H1 (cell line): ENCODE data around the gene OSBPL6. TPM values are rescaled to one million over a fixed set of nuclear protein-coding genes. Genes with fewer than 3 reads are reported as not detected.

Experiments used
- CTCF ChIA-PET: fragments of 300-600 bp; sonication (Branson Sonifier 250); formaldehyde crosslinking; loops from one replicate; lab custom pipeline; 2021; ENCODE audit not compliant: partially characterized antibody; lab: Charles Lee
- POLR2A ChIA-PET: fragments of 300-600 bp; sonication (Branson Sonifier 250); formaldehyde crosslinking; loops from one replicate; lab custom pipeline; 2021; ENCODE audit warnings: inconsistent platforms; ENCODE audit not compliant: partially characterized antibody; lab: Charles Lee
- DNase-seq, 2 experiments: peaks; one replicate each; pipeline versions ENCODE4 v3.0.0 to v3.0.0-alpha.2; 2010 to 2022; ENCODE audit warnings: low spot score in 2 of 2, low read depth in 1 of 2, mixed read lengths in 1 of 2
- FAIRE-seq: peaks from 2 replicates; lab custom pipeline; 2011; peaks lifted over from hg19 to GRCh38; lab: Jason Lieb, UNC
- H2AFZ ChIP-seq: 2 replicates; pipeline ENCODE4 v1.8.1; 2012; ENCODE audit warnings: low read length, inconsistent platforms
- H2AK5ac ChIP-seq: 2 replicates; pipeline ENCODE4 v1.6.1; 2013; ENCODE audit warnings: low read depth, low read length
- H2BK120ac ChIP-seq: replicated peaks from 2 replicates; pipeline ENCODE3; 2013; ENCODE audit warnings: low read depth, low read length, inconsistent platforms
- H2BK12ac ChIP-seq: 2 replicates; pipeline ENCODE4 v1.6.1; 2013; ENCODE audit warnings: low read depth, low read length
- H2BK15ac ChIP-seq: 2 replicates; pipeline ENCODE4 v1.6.1; 2013; ENCODE audit warnings: low read length
- H2BK20ac ChIP-seq: 2 replicates; pipeline ENCODE4 v1.6.1; 2013; ENCODE audit warnings: low read length
- H2BK5ac ChIP-seq: 2 replicates; pipeline ENCODE4 v1.6.1; 2013; ENCODE audit warnings: low read depth, low read length
- H3K14ac ChIP-seq: 2 replicates; pipeline ENCODE4 v1.6.1; 2013; ENCODE audit warnings: inconsistent platforms; ENCODE audit not compliant: insufficient read length
- H3K18ac ChIP-seq: 2 replicates; pipeline ENCODE4 v1.6.1; 2013; ENCODE audit warnings: low read length; ENCODE audit errors: extremely low read depth
- H3K23ac ChIP-seq: 2 replicates; pipeline ENCODE4 v1.6.1; 2013; ENCODE audit warnings: inconsistent platforms; ENCODE audit not compliant: insufficient read length
- H3K23me2 ChIP-seq: 2 replicates; pipeline ENCODE4 v1.6.1; 2013; ENCODE audit warnings: low read depth, low read length
- H3K27ac ChIP-seq: 2 replicates; pipeline ENCODE4 v1.6.1; 2011; ENCODE audit warnings: low read depth, low read length, inconsistent platforms
- H3K27me3 ChIP-seq, 4 experiments: replicated peaks in 1 of 4; 1 replicate in 1 of 4; 2 replicates in 3 of 4; pipeline versions ENCODE4 v1.6.1 to v1.8.1; 2011 to 2013; ENCODE audit warnings: low read length in 3 of 4, mild to moderate bottlenecking in 3 of 4, inconsistent platforms in 2 of 4, mixed read lengths in 2 of 4, moderate library complexity in 1 of 4; ENCODE audit not compliant: control insufficient read depth in 3 of 4, insufficient read depth in 3 of 4; ENCODE audit errors: extremely low read depth in 1 of 4
- H3K36me3 ChIP-seq, 4 experiments: 2 replicates each; pipeline versions ENCODE4 v1.6.1 to v1.8.1; 2011 to 2013; ENCODE audit warnings: mild to moderate bottlenecking in 4 of 4, low read length in 3 of 4, moderate library complexity in 2 of 4, control low read depth in 1 of 4, inconsistent platforms in 1 of 4; ENCODE audit not compliant: insufficient read depth in 4 of 4, control insufficient read depth in 2 of 4
- H3K4ac ChIP-seq: replicated peaks from 2 replicates; pipeline ENCODE3; 2013; ENCODE audit warnings: low read length, low read depth, mixed read lengths, inconsistent platforms; ENCODE audit not compliant: insufficient read length
- H3K4me1 ChIP-seq, 4 experiments: replicated peaks in 1 of 4; 1 replicate in 1 of 4; 2 replicates in 3 of 4; pipeline versions ENCODE4 v1.6.1 to v1.8.1; 2011 to 2013; ENCODE audit warnings: low read length in 3 of 4, inconsistent platforms in 2 of 4, mixed read lengths in 1 of 4; ENCODE audit not compliant: insufficient read depth in 4 of 4, control insufficient read depth in 3 of 4
- H3K4me2 ChIP-seq, 2 experiments: 2 replicates each; pipeline versions ENCODE4 v1.6.1 to v1.8.1; 2011 to 2013; ENCODE audit warnings: low read depth in 2 of 2, low read length in 2 of 2, control low read depth in 1 of 2, inconsistent platforms in 1 of 2, mild to moderate bottlenecking in 1 of 2; ENCODE audit not compliant: insufficient read depth in 1 of 2
- H3K4me3 ChIP-seq, 4 experiments: fragments of 200-600, 300-600 bp in 1 of 4; sonication (generic), shearing (Covaris generic), sonication (Bioruptor Twin) in 1 of 4; 2 replicates each; pipeline versions ENCODE4 v1.5.1 to v1.8.1; 2011 to 2016; ENCODE audit warnings: low read length in 4 of 4, low read depth in 3 of 4, control low read depth in 2 of 4, inconsistent platforms in 2 of 4, mild to moderate bottlenecking in 2 of 4, mixed read lengths in 1 of 4, moderate library complexity in 1 of 4; ENCODE audit not compliant: insufficient read depth in 2 of 4; ENCODE audit errors: extremely low read depth in 1 of 4
- H3K56ac ChIP-seq: replicated peaks from 2 replicates; pipeline ENCODE3; 2013; ENCODE audit warnings: low read depth, mild to moderate bottlenecking, mixed read lengths, low read length, inconsistent platforms; ENCODE audit not compliant: insufficient read length
- H3K79me1 ChIP-seq: 2 replicates; pipeline ENCODE4 v1.6.1; 2013; ENCODE audit warnings: low read depth, low read length, control low read depth
- H3K79me2 ChIP-seq, 2 experiments: 2 replicates each; pipeline versions ENCODE4 v1.6.1 to v1.8.1; 2012 to 2013; ENCODE audit warnings: low read length in 2 of 2, mild to moderate bottlenecking in 2 of 2, inconsistent platforms in 1 of 2; ENCODE audit not compliant: insufficient read depth in 2 of 2, control insufficient read depth in 1 of 2
- H3K9ac ChIP-seq, 4 experiments: replicated peaks in 1 of 4; 1 replicate in 1 of 4; 2 replicates in 3 of 4; pipeline versions ENCODE4 v1.6.1 to v1.8.1; 2011 to 2013; ENCODE audit warnings: low read depth in 3 of 4, low read length in 3 of 4, control low read depth in 2 of 4, mild to moderate bottlenecking in 2 of 4, moderate library complexity in 2 of 4, inconsistent platforms in 1 of 4; ENCODE audit errors: extremely low read depth in 1 of 4
- H3K9me3 ChIP-seq, 2 experiments: 2 replicates each; pipeline versions ENCODE4 v1.6.1 to v1.8.1; 2012 to 2013; ENCODE audit warnings: mild to moderate bottlenecking in 2 of 2, moderate library complexity in 2 of 2, control low read depth in 1 of 2, inconsistent platforms in 1 of 2, low read depth in 1 of 2, low read length in 1 of 2, mixed read lengths in 1 of 2; ENCODE audit not compliant: insufficient read depth in 2 of 2
- H4K20me1 ChIP-seq, 2 experiments: replicated peaks in 1 of 2; 2 replicates each; pipeline versions ENCODE3 to v1.8.1; 2011 to 2013; ENCODE audit warnings: inconsistent platforms in 2 of 2, low read length in 2 of 2, mild to moderate bottlenecking in 1 of 2; ENCODE audit not compliant: insufficient read depth in 2 of 2, control insufficient read depth in 1 of 2
- H4K5ac ChIP-seq: 2 replicates; pipeline ENCODE4 v1.6.1; 2013; ENCODE audit warnings: low read length, low read depth, mixed read lengths, inconsistent platforms; ENCODE audit not compliant: insufficient read length
- H4K8ac ChIP-seq: 2 replicates; pipeline ENCODE4 v1.8.0; 2013; ENCODE audit warnings: mild to moderate bottlenecking, moderate library complexity, low read length, inconsistent platforms; ENCODE audit not compliant: insufficient read depth; ENCODE audit errors: extremely low read depth
- H4K91ac ChIP-seq: replicated peaks from 2 replicates; pipeline ENCODE3; 2013; ENCODE audit warnings: low read length, mixed read lengths, inconsistent platforms; ENCODE audit not compliant: insufficient read length
- CBX5 ChIP-seq: fragments of 300-800, 300-1000 bp; sonication (generic); IDR thresholded peaks from 2 replicates; pipeline ENCODE4 v1.7.1; 2016; ENCODE audit warnings: antibody characterized with exemption, low read length, low read depth
- CHD1 ChIP-seq: IDR thresholded peaks from 2 replicates; pipeline ENCODE4 v1.6.1; 2012; ENCODE audit warnings: low read depth, low read length, improper control_type of control experiment
- PHF8 ChIP-seq: fragments of 200-600 bp; sonication (generic); conservative IDR thresholded peaks from 2 replicates; pipeline ENCODE4 v1.7.1; 2012; ENCODE audit warnings: low read depth, mild to moderate bottlenecking, inconsistent platforms, low read length, moderate library complexity
- WGBS, 2 experiments: shearing (Covaris generic) in 1 of 2; methylation state at CpG; one replicate each; pipeline versions ENCODE4 v1.1.6 to v1.1.7; 2013 to 2015; ENCODE audit warnings: low lambda C conversion rate in 2 of 2, mixed read lengths in 2 of 2, inconsistent platforms in 1 of 2, low coverage in 1 of 2, missing lambda C conversion rate in 1 of 2; ENCODE audit not compliant: insufficient replicate concordance in 2 of 2, insufficient coverage in 1 of 2, insufficient read length in 1 of 2; ENCODE audit errors: extremely low coverage in 1 of 2, missing lambda C conversion rate in 1 of 2; 5-methylcytosine and 5-hydroxymethylcytosine counted together
- polyA plus RNA-seq, 7 experiments: library from polyadenylated mRNA; depleted of rRNA in 3 of 7; stranded (reverse) in 5 of 7; unstranded in 2 of 7; fragments of >200 nt in 5 of 7; fragments of 200-250 nt in 2 of 7; gene quantifications; 1 replicate in 5 of 7; 2 replicates in 1 of 7; 4 replicates in 1 of 7; pipeline versions ENCODE4 v1.2.1 to v1.2.3, GENCODE V29; 2011 to 2013; ENCODE audit warnings: missing spikeins in 2 of 7, mixed read lengths in 2 of 7
- total RNA-seq: library from RNA; stranded (reverse); fragmentation: NEBNext Ultra II Directional; extraction: Animal tissue kit (Norgen Biotek cat#: 25700); gene quantifications from 2 replicates; pipeline ENCODE4 v1.2.1, GENCODE V29; 2021
- TF ChIP-seq, protein P1 (sequence below): IDR thresholded peaks from 2 replicates; pipeline ENCODE4 v1.6.1; 2011; ENCODE audit warnings: low read length, improper control_type of control experiment

Gene OSBPL6
- total and polyA plus RNA-seq, 2 of the 8 experiments (the other 6 are each of a cell fraction or from before 2014, with no cell fraction given): 1.7 to 5.6 TPM

DNA sequence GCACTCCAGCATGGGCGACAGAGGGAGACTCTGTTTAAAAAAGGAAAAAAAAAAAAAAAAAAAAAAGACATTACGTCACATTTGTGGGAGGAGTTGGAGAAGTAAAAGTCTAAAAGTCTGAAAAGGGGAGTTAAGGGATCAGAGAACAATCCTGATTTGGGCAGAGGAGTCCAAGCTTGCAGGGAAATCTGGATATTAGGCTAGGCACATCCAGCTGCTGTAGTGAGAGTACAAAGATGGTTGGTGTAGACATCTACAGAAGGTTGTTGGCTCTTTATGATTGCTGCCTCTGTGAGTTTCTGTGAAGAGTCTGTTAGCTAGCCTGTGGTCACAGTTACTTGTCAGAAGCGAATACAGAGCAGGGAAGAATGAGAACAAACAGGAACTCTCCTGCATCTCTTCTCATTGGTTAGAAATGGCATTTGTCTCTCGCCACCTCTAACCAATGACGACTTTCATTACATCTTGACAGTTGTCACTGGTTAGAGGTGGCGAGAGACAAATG is 3.3 kb upstream of the OSBPL6 start:
- Histone ChIP-seq H2AFZ (no peak overlapping the region), H2BK12ac (no peak overlapping the region), H3K79me2 (no peaks in the 10 kb centered on the region), H2BK5ac (no peak overlapping the region), H3K79me1 (no peaks in the 10 kb centered on the region), H3K18ac (no peak overlapping the region), H4K5ac (no peak overlapping the region), H3K4me1 (no peaks in the 10 kb centered on the region; a peak in 1 of 7 replicates), H3K23ac (no peak overlapping the region), H4K20me1 (peaks cover 0 to 8% of the 10 kb centered on the region in 2 experiments), H4K91ac (no peak overlapping the region), H3K14ac (no peak overlapping the region), H3K27ac (no peak overlapping the region), H3K23me2 (peaks cover 16% of the 10 kb centered on the region; the same call in 1 of the 2 replicates), H3K56ac (no peak overlapping the region), H3K4me3 (no peak overlapping the region), H3K9me3 (no peaks in the 10 kb centered on the region), H3K4me2 (no peak overlapping the region), H3K36me3 (no peaks in the 10 kb centered on the region), H2BK15ac (no peak overlapping the region), H3K27me3 (peaks cover 9 to 37% (median 30%) of the 10 kb centered on the region in 4 experiments), H4K8ac (no peak overlapping the region), H2BK20ac (no peak overlapping the region), H3K4ac (no peak overlapping the region), H2AK5ac (no peak overlapping the region), H2BK120ac (no peak overlapping the region), H3K9ac (no peak overlapping the region)
- 71% methylated on average over 5 of the region's 6 CpGs; no CpG with 5 or more reads in 1 of the 2 experiments for WGBS, 2 experiments
- TF ChIP-seq CHD1 (no peak), PHF8 (no peak), CBX5 (no peak)
- TF ChIP-seq, protein P1, sequence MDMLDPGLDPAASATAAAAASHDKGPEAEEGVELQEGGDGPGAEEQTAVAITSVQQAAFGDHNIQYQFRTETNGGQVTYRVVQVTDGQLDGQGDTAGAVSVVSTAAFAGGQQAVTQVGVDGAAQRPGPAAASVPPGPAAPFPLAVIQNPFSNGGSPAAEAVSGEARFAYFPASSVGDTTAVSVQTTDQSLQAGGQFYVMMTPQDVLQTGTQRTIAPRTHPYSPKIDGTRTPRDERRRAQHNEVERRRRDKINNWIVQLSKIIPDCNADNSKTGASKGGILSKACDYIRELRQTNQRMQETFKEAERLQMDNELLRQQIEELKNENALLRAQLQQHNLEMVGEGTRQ: no peak
- CTCF ChIA-PET: interaction anchor here (0.8 to 2.2 kb wide), 5 partner anchors 9 to 65 kb away, joined by 3 to 9 read pairs (median 5); no protein-coding TSS in a partner anchor
- POLR2A ChIA-PET: interaction anchor here (1.3 to 1.5 kb wide), 2 partner anchors 9 to 42 kb away, joined by 3 to 4 read pairs; no protein-coding TSS in a partner anchor
- DNase-seq: no peak
- no peak for FAIRE-seq
